Measurements from ENCODE around the gene NAV1.

The NAV1 gene

GRCh38 chr1:201525193-201525778 is 13.6 kb upstream of the NAV1 start:
- Histone ChIP-seq H3K36me3 (ENCODE audit: low read depth) (no peaks in the 10 kb centered on the region), H3K27ac (ENCODE audit: poor library complexity, severe bottlenecking) (no peak overlapping the region), H3K4me1 (ENCODE audit: insufficient read depth, poor library complexity, severe bottlenecking) (no peaks in the 10 kb centered on the region), H3K27me3 (ENCODE audit: insufficient read depth, poor library complexity, severe bottlenecking) (no peaks in the 10 kb centered on the region), H3K9me3 (ENCODE audit: severe bottlenecking) (peaks cover 8% of the 10 kb centered on the region), H3K4me3 (ENCODE audit: severe bottlenecking) (no peak overlapping the region)
- DNase-seq (ENCODE audit: low spot score) (no peak), ATAC-seq (ENCODE audit: low read depth) (no peak)
- TF ChIP-seq CTCF (IDR thresholded peaks at IDR 0.05; ENCODE audit: poor library complexity, severe bottlenecking): no peak

- TF ChIP-seq CTCF (IDR thresholded peaks at IDR 0.05; ENCODE audit: poor library complexity, severe bottlenecking): no peak
- Histone ChIP-seq H3K4me1 (ENCODE audit: insufficient read depth, poor library complexity, severe bottlenecking) (no peaks in the 10 kb centered on the region), H3K27ac (ENCODE audit: poor library complexity, severe bottlenecking) (no peak overlapping the region), H3K9me3 (ENCODE audit: severe bottlenecking) (peaks cover 8% of the 10 kb centered on the region), H3K36me3 (ENCODE audit: low read depth) (no peaks in the 10 kb centered on the region), H3K27me3 (ENCODE audit: insufficient read depth, poor library complexity, severe bottlenecking) (no peaks in the 10 kb centered on the region), H3K4me3 (ENCODE audit: severe bottlenecking) (no peak overlapping the region)
- DNase-seq (ENCODE audit: low spot score) (no peak), ATAC-seq (ENCODE audit: low read depth) (no peak)
Observed at GRCh38 chr1:201527879-201528278, 11.0 kb upstream of the NAV1 start.

- Histone ChIP-seq H3K27ac (ENCODE audit: poor library complexity, severe bottlenecking) (no peak overlapping the region), H3K4me1 (ENCODE audit: insufficient read depth, poor library complexity, severe bottlenecking) (no peaks in the 10 kb centered on the region), H3K27me3 (ENCODE audit: insufficient read depth, poor library complexity, severe bottlenecking) (no peaks in the 10 kb centered on the region), H3K9me3 (ENCODE audit: severe bottlenecking) (peaks cover 8% of the 10 kb centered on the region), H3K36me3 (ENCODE audit: low read depth) (no peaks in the 10 kb centered on the region), H3K4me3 (ENCODE audit: severe bottlenecking) (no peak overlapping the region)
- no peak for DNase-seq (ENCODE audit: low spot score)
- no peak for TF ChIP-seq CTCF (IDR thresholded peaks at IDR 0.05; ENCODE audit: poor library complexity, severe bottlenecking)
- ATAC-seq (ENCODE audit: low read depth): 0 out of 3 replicates have a peak, but pooled peaks have one; percentile 36
Observed at GRCh38 chr1:201528631-201529252, 10.2 kb upstream of the NAV1 start.

- H3K4me1 ChIP-seq (ENCODE audit: insufficient read depth, poor library complexity, severe bottlenecking): peaks cover 6% of the 10 kb centered on the region
- peak; percentile 84 for ATAC-seq (ENCODE audit: low read depth)
- peak; percentile 90 for TF ChIP-seq CTCF (IDR thresholded peaks at IDR 0.05; ENCODE audit: poor library complexity, severe bottlenecking)
- no peaks in the 10 kb centered on the region for H3K36me3 ChIP-seq (ENCODE audit: low read depth)
- no peak overlapping the region for H3K27ac ChIP-seq (ENCODE audit: poor library complexity, severe bottlenecking)
- no peaks in the 10 kb centered on the region for H3K9me3 ChIP-seq (ENCODE audit: severe bottlenecking)
- DNase-seq (ENCODE audit: low spot score): no peak
- H3K27me3 ChIP-seq (ENCODE audit: insufficient read depth, poor library complexity, severe bottlenecking): no peaks in the 10 kb centered on the region
- H3K4me3 ChIP-seq (ENCODE audit: severe bottlenecking): no peak overlapping the region
Observed at GRCh38 chr1:201530741-201531531, 8.0 kb upstream of the NAV1 start.
